RCC 7860 (cell line): ENCODE measurements around the gene SCARB2.
A peak's percentile ranks its signal among the peaks of the same experiment; 100 is the strongest.

Source experiments
- DNase-seq: peaks from one replicate; pipeline ENCODE4 v3.0.0-alpha.2; 2015; ENCODE audit warnings: low spot score
- FAIRE-seq: peaks from 2 replicates; lab custom pipeline; 2012; peaks lifted over from hg19 to GRCh38; lab: Jason Lieb, UNC

Gene SCARB2

GRCh38 chr4:76200771-76201231, 12.8 kb downstream of the SCARB2 start:
- FAIRE-seq (peak; percentile 64), DNase-seq (peak; percentile 74)

- DNase-seq: peak; percentile 15
- no peak for FAIRE-seq
Measured at GRCh38 chr4:76199664-76200211, 13.9 kb downstream of the SCARB2 start.

GRCh38 chr4:76198411-76199237, 15.0 kb downstream of the SCARB2 start:
- FAIRE-seq (no peak), DNase-seq (peak; percentile 21)

- DNase-seq (no peak), FAIRE-seq (no peak)
Measured at GRCh38 chr4:76197971-76198410, 15.6 kb downstream of the SCARB2 start.

GRCh38 chr4:76197031-76197743, 16.4 kb downstream of the SCARB2 start:
- FAIRE-seq (peak; percentile 44), DNase-seq (peak; percentile 66)

GRCh38 chr4:76196376-76196775, 17.2 kb downstream of the SCARB2 start:
- DNase-seq (no peak), FAIRE-seq (no peak)

GRCh38 chr4:76195326-76195725, 18.3 kb downstream of the SCARB2 start:
- FAIRE-seq (no peak), DNase-seq (no peak)

- DNase-seq (peak; percentile 76), FAIRE-seq (peak; percentile 58)
Measured at GRCh38 chr4:76194325-76194724, 19.3 kb downstream of the SCARB2 start.

- DNase-seq (no peak), FAIRE-seq (no peak)
Measured at GRCh38 chr4:76192236-76192635, 21.4 kb downstream of the SCARB2 start.

GRCh38 chr4:76188557-76188956, 25.1 kb downstream of the SCARB2 start:
- no peak for FAIRE-seq
- no peak for DNase-seq

- DNase-seq (no peak), FAIRE-seq (no peak)
Measured at GRCh38 chr4:76188149-76188548, 25.5 kb downstream of the SCARB2 start.

- FAIRE-seq: no peak
- DNase-seq: no peak
Measured at GRCh38 chr4:76187152-76187551, 26.5 kb downstream of the SCARB2 start.

GRCh38 chr4:76182463-76182862, 31.2 kb downstream of the SCARB2 start:
- FAIRE-seq (no peak), DNase-seq (no peak)

- FAIRE-seq (no peak), DNase-seq (peak; percentile 48)
Measured at GRCh38 chr4:76179398-76180318, 34.0 kb downstream of the SCARB2 start.

GRCh38 chr4:76178296-76178695, 35.3 kb downstream of the SCARB2 start:
- no peak for DNase-seq
- no peak for FAIRE-seq

GRCh38 chr4:76177709-76178108, 35.9 kb downstream of the SCARB2 start:
- no peak for FAIRE-seq
- DNase-seq: no peak

GRCh38 chr4:76175336-76175735, 38.3 kb downstream of the SCARB2 start:
- DNase-seq (no peak), FAIRE-seq (no peak)

GRCh38 chr4:76174216-76174615, 39.4 kb downstream of the SCARB2 start:
- FAIRE-seq: no peak
- DNase-seq: no peak

GRCh38 chr4:76168688-76169087, 44.9 kb downstream of the SCARB2 start:
- no peak for DNase-seq
- FAIRE-seq: no peak

- FAIRE-seq: no peak
- no peak for DNase-seq
Measured at GRCh38 chr4:76166480-76166879, 47.1 kb downstream of the SCARB2 start.

GRCh38 chr4:76160355-76160754, 53.3 kb downstream of the SCARB2 start:
- no peak for DNase-seq
- FAIRE-seq: no peak
